A549 (cell line): ENCODE measurements around the gene CHRNA10.

Experiments used
- CEBPB ChIP-seq, 2 experiments: fragments of >200 bp in 1 of 2; sonication (Bioruptor Twin) in 1 of 2; formaldehyde crosslinking in 1 of 2; IDR thresholded peaks; 2 replicates each; pipeline ENCODE4 v1.6.1; 2012 to 2016
- CTCF ChIP-seq: fragments of >200 bp; sonication (Bioruptor Twin); formaldehyde crosslinking; IDR thresholded peaks from 3 replicates; pipeline ENCODE4 v1.5.1; 2016
- E2F6 ChIP-seq: IDR thresholded peaks from 2 replicates; pipeline ENCODE4 v1.6.1; 2012; ENCODE audit warnings: low read depth, borderline replicate concordance
- HDAC2 ChIP-seq: fragments of 200-600 bp; sonication (generic); IDR thresholded peaks from 2 replicates; pipeline ENCODE4 v1.6.1; 2016
- HMGXB4 ChIP-seq: fragments of 250-450 bp; sonication (Bioruptor Pico); IDR thresholded peaks from 2 replicates; pipeline ENCODE4 v1.5.0; 2021; ENCODE audit warnings: mild to moderate bottlenecking, moderate library complexity, borderline replicate concordance
- KDM5A ChIP-seq: fragments of 200-600 bp; sonication (generic); IDR thresholded peaks from 2 replicates; pipeline ENCODE4 v1.6.1; 2016; ENCODE audit warnings: antibody characterized with exemption, mild to moderate bottlenecking
- MAX ChIP-seq: IDR thresholded peaks from 2 replicates; pipeline ENCODE4 v1.6.1; 2012
- POLR2A ChIP-seq: IDR thresholded peaks from 2 replicates; pipeline ENCODE4 v1.6.1; 2012; ENCODE audit warnings: mild to moderate bottlenecking, low read length
- RAD21 ChIP-seq, 2 experiments: fragments of >200 bp in 1 of 2; sonication (Bioruptor Twin) in 1 of 2; formaldehyde crosslinking in 1 of 2; IDR thresholded peaks in 1 of 2; conservative IDR thresholded peaks in 1 of 2; 2 replicates in 1 of 2; 3 replicates in 1 of 2; pipeline ENCODE4 v1.6.1; 2012 to 2018; ENCODE audit warnings: inconsistent platforms in 1 of 2
- USF2 ChIP-seq: fragments of 450-650 bp; IDR thresholded peaks from 2 replicates; pipeline ENCODE4 v1.6.1; 2014; ENCODE audit warnings: antibody characterized with exemption

- no peak for TF ChIP-seq CTCF
- TF ChIP-seq POLR2A = no peak
- no peak for TF ChIP-seq E2F6
- TF ChIP-seq CEBPB (IDR thresholded peaks at IDR 0.05) = no peak
- no peak for TF ChIP-seq HMGXB4 (CRISPR knock-in tag)
- no peak for TF ChIP-seq MAX
- TF ChIP-seq USF2 = no peak
- no peak for TF ChIP-seq HDAC2
- TF ChIP-seq RAD21 (conservative IDR thresholded peaks at IDR 0.05 in 1 of 2, IDR thresholded peaks at IDR 0.05 in 1 of 2) = no peak
- no peak for TF ChIP-seq KDM5A
Measured at GRCh38 chr11:3615998-3616397, 55.2 kb downstream of the CHRNA10 start.
